Osteocyte (in vitro differentiated cells): ENCODE data around the gene TAT. TPM values are rescaled to one million over a fixed set of nuclear protein-coding genes. Genes with fewer than 3 reads are reported as not detected.

Source experiments
- DNase-seq: peaks from one replicate; pipeline ENCODE4 v3.0.0; 2021; ENCODE audit warnings: mixed read lengths; ENCODE audit not compliant: unreplicated experiment; ENCODE audit errors: extremely low spot score
- H3K27ac Mint-ChIP-seq: one replicate; pipeline ENCODE4 v1.8.0; 2021; ENCODE audit warnings: mild to moderate bottlenecking, mixed read lengths; ENCODE audit not compliant: unreplicated experiment
- H3K27me3 Mint-ChIP-seq: one replicate; pipeline ENCODE4 v1.8.0; 2021; ENCODE audit warnings: mixed read lengths; ENCODE audit not compliant: unreplicated experiment
- H3K36me3 Mint-ChIP-seq: one replicate; pipeline ENCODE4 v1.8.0; 2021; ENCODE audit warnings: mixed read lengths; ENCODE audit not compliant: unreplicated experiment
- H3K4me1 Mint-ChIP-seq: one replicate; pipeline ENCODE4 v1.8.0; 2021; ENCODE audit warnings: mixed read lengths; ENCODE audit not compliant: unreplicated experiment
- H3K4me3 Mint-ChIP-seq: one replicate; pipeline ENCODE4 v1.8.0; 2021; ENCODE audit warnings: mild to moderate bottlenecking, moderate library complexity, mixed read lengths; ENCODE audit not compliant: unreplicated experiment
- H3K9me3 Mint-ChIP-seq: one replicate; pipeline ENCODE4 v1.8.0; 2021; ENCODE audit warnings: mixed read lengths; ENCODE audit not compliant: unreplicated experiment
- CTCF ChIP-seq: fragments of 200-600 bp; sonication (generic); IDR thresholded peaks from 2 replicates; pipeline ENCODE4 v1.5.0; 2021; ENCODE audit warnings: antibody characterized with exemption, mild to moderate bottlenecking, moderate library complexity
- total RNA-seq: library from RNA; stranded (reverse); gene quantifications from 2 replicates; pipeline ENCODE4 v1.2.1, GENCODE V29; 2021

TAT gene
- total RNA-seq, 1 donor from 2014 or later, result not detected

GRCh38 chr16:71524566-71525553 lies 52.0 kb downstream of the TAT start:
- H3K4me3 Mint-ChIP-seq, result no peak overlapping the region
- H3K36me3 Mint-ChIP-seq, result no peaks in the 10 kb centered on the region
- peaks cover 9% of the 10 kb centered on the region for H3K4me1 Mint-ChIP-seq
- no peak for TF ChIP-seq CTCF
- H3K9me3 Mint-ChIP-seq, result no peaks in the 10 kb centered on the region
- H3K27me3 Mint-ChIP-seq, result peaks cover 44% of the 10 kb centered on the region
- no peak overlapping the region for H3K27ac Mint-ChIP-seq
- no peak for DNase-seq

- Mint-ChIP-seq H3K4me3 (no peak overlapping the region), H3K36me3 (no peaks in the 10 kb centered on the region), H3K27me3 (peaks cover 21% of the 10 kb centered on the region), H3K27ac (no peak overlapping the region), H3K9me3 (no peaks in the 10 kb centered on the region), H3K4me1 (peaks cover 1% of the 10 kb centered on the region)
- DNase-seq, result no peak
- TF ChIP-seq CTCF, result no peak
Measured at GRCh38 chr16:71520550-71520949, 56.3 kb downstream of the TAT start.

Other genes with a start within 250 kb of the TAT start
- not detected in 2 replicates for gene CALB2, start 218.4 kb downstream of the TAT start, total RNA-seq
- gene TLE7, start 135.0 kb downstream of the TAT start, total RNA-seq, result not detected in 2 replicates
- gene ZNF23, start 114.8 kb downstream of the TAT start, total RNA-seq, result 7.6 and 10.5 TPM in 2 replicates
- 5.8 and 6.5 TPM in 2 replicates for gene ZNF19, start 87.8 kb downstream of the TAT start, total RNA-seq
- gene CHST4, start 50.7 kb downstream of the TAT start, total RNA-seq, result not detected in 2 replicates
- 0.24 TPM in 1 of 2 replicates, not detected in the other for gene MARVELD3, start 49.1 kb upstream of the TAT start, total RNA-seq
- 12.9 and 13.0 TPM in 2 replicates for gene PHLPP2, start 147.6 kb upstream of the TAT start, total RNA-seq
- 72.7 and 73.0 TPM in 2 replicates for gene AP1G1, start 231.7 kb upstream of the TAT start, total RNA-seq